NT2/D1 (cell line): ENCODE data around the gene RASL10A.

Source experiments
- SUZ12 ChIP-seq: IDR thresholded peaks from 2 replicates; pipeline ENCODE4 v1.6.1; 2011; ENCODE audit not compliant: insufficient read length, insufficient read depth; ENCODE audit errors: extremely low read depth
- ZNF274 ChIP-seq: IDR thresholded peaks from 2 replicates; pipeline ENCODE4 v1.6.1; 2011; ENCODE audit warnings: mild to moderate bottlenecking, low read depth, low read length

DNA sequence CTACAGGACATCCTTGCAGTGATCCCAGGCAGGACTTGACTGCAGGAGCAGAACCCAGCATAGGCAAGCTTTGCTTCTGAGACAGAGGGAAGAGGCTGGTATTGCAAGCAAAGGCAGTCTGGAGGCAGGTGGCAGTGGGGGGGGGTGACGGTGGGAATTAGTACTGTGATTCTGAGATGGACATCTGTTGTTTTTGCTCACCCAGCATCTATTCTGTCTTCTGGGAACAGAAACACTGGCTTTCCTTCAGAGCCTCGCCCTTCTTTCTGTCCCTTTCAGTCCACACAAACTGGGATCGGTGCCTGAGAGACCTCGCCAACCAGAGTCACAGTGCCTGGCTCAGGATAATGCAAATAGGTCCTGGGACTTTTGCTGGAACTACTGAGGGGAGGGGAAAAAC, 31.2 kb upstream of the RASL10A start:
- no peak for TF ChIP-seq SUZ12
- TF ChIP-seq ZNF274 = no peak
